Karpas-422 (cell line): ENCODE data around the gene NADK. TPM values are rescaled to one million over a fixed set of nuclear protein-coding genes. Genes with fewer than 3 reads are reported as not detected.
A peak's percentile ranks its signal among the peaks of the same experiment; 100 is the strongest.
"Not testable (repeated sequence)": the region's sequence is repeated elsewhere in the genome, so short reads cannot be mapped to it uniquely, and the experiment has no call there.

ENCODE experiments used
- DNase-seq: peaks from one replicate; pipeline ENCODE4 v3.0.0-alpha.2; 2015
- H2AFZ ChIP-seq: fragments of 200-600 bp; sonication (generic); 2 replicates; pipeline ENCODE4 v1.6.1; 2014; ENCODE audit warnings: antibody characterized with exemption, low read length, mixed read lengths
- H3K27ac ChIP-seq: fragments of 200-600 bp; sonication (generic); 2 replicates; pipeline ENCODE4 v1.5.1; 2014; ENCODE audit warnings: mild to moderate bottlenecking, low read length, moderate library complexity
- H3K27me3 ChIP-seq: fragments of 200-600 bp; sonication (generic); 2 replicates; pipeline ENCODE4 v1.6.1; 2014; ENCODE audit warnings: low read length, mixed read lengths
- H3K36me3 ChIP-seq: fragments of 200-600 bp; sonication (generic); 2 replicates; pipeline ENCODE4 v1.6.1; 2014; ENCODE audit warnings: low read length, mixed read lengths; ENCODE audit not compliant: insufficient read depth
- H3K4me1 ChIP-seq: fragments of 200-600 bp; sonication (generic); 2 replicates; pipeline ENCODE4 v1.6.1; 2014; ENCODE audit warnings: mild to moderate bottlenecking, low read length, mixed read lengths
- H3K4me2 ChIP-seq: fragments of 200-600 bp; sonication (generic); 2 replicates; pipeline ENCODE4 v1.6.1; 2014; ENCODE audit warnings: low read length, low read depth, mild to moderate bottlenecking; ENCODE audit not compliant: poor library complexity, severe bottlenecking
- H3K4me3 ChIP-seq: fragments of 200-600 bp; sonication (generic); 2 replicates; pipeline ENCODE4 v1.5.1; 2014; ENCODE audit warnings: mild to moderate bottlenecking, antibody characterized with exemption, low read length, mixed read lengths
- H3K79me2 ChIP-seq: fragments of 200-600 bp; sonication (generic); 2 replicates; pipeline ENCODE4 v1.6.1; 2014; ENCODE audit warnings: mild to moderate bottlenecking, low read length, mixed read lengths
- H3K9ac ChIP-seq: fragments of 200-600 bp; sonication (generic); 2 replicates; pipeline ENCODE4 v1.6.0; 2014; ENCODE audit warnings: low read length
- H3K9me2 ChIP-seq: fragments of 200-600 bp; sonication (generic), shearing (Covaris generic); replicated peaks from 2 replicates; pipeline ENCODE4 v1.6.0; 2014; ENCODE audit warnings: mild to moderate bottlenecking, low read length, moderate library complexity; ENCODE audit not compliant: insufficient read depth
- H3K9me3 ChIP-seq: fragments of 300-700, 200-600 bp; sonication (generic); 2 replicates; pipeline ENCODE4 v1.6.1; 2014; ENCODE audit warnings: low read length, mixed read lengths
- H4K20me1 ChIP-seq: fragments of 200-600 bp; sonication (generic); 2 replicates; pipeline ENCODE4 v1.6.1; 2014; ENCODE audit warnings: mild to moderate bottlenecking, antibody characterized with exemption, low read length, low read depth; ENCODE audit not compliant: insufficient read depth
- total RNA-seq: library from RNA; depleted of rRNA; stranded (reverse); fragments of >200 nt; shearing (Covaris generic); gene quantifications from 2 replicates; pipeline ENCODE4 v1.2.3, GENCODE V29; 2014; ENCODE audit warnings: low replicate concordance; rRNA removed

The NADK gene
- total RNA-seq, 1 experiment from 2014 or later: 44.3 TPM

GRCh38 chr1:1703796-1704195 lies 74.5 kb downstream of the NADK start:
- no peak overlapping the region for H3K9ac ChIP-seq
- H3K9me3 ChIP-seq: no peaks in the 10 kb centered on the region
- DNase-seq: peak; percentile 28
- no peak overlapping the region for H3K27ac ChIP-seq
- H3K79me2 ChIP-seq: no peaks in the 10 kb centered on the region
- no peaks in the 10 kb centered on the region for H3K9me2 ChIP-seq
- no peak overlapping the region for H3K4me3 ChIP-seq
- H3K4me2 ChIP-seq: no peak overlapping the region
- H3K4me1 ChIP-seq: no peaks in the 10 kb centered on the region
- H4K20me1 ChIP-seq: no peaks in the 10 kb centered on the region
- no peaks in the 10 kb centered on the region for H3K36me3 ChIP-seq
- H3K27me3 ChIP-seq: no peaks in the 10 kb centered on the region
- no peak overlapping the region for H2AFZ ChIP-seq

- not testable (repeated sequence) for H3K27me3 ChIP-seq, H3K36me3 ChIP-seq, H4K20me1 ChIP-seq, H3K4me2 ChIP-seq, DNase-seq, H3K4me3 ChIP-seq, H3K4me1 ChIP-seq, H3K79me2 ChIP-seq, H3K9ac ChIP-seq, H2AFZ ChIP-seq, H3K9me3 ChIP-seq, H3K9me2 ChIP-seq, H3K27ac ChIP-seq
Observed at GRCh38 chr1:1702506-1702905, 75.8 kb downstream of the NADK start.

Other genes starting within 250 kb of the NADK start
- gene TMEM240, start 237.8 kb downstream of the NADK start, total RNA-seq: 2.6 TPM in 1 of 2 replicates, not detected in the other
- 70.9 and 80.6 TPM in 2 replicates for gene SSU72, start 203.6 kb downstream of the NADK start, total RNA-seq
- 0.14 TPM in 1 of 2 replicates, not detected in the other for gene FNDC10, start 178.3 kb downstream of the NADK start, total RNA-seq
- gene MIB2, start 163.0 kb downstream of the NADK start, total RNA-seq: 24.8 and 54.3 TPM in 2 replicates
- 1.3 and 2.7 TPM in 2 replicates for gene MMP23B, start 146.3 kb downstream of the NADK start, total RNA-seq
- 11.4 and 16.1 TPM in 2 replicates for gene CDK11B, start 119.5 kb downstream of the NADK start, total RNA-seq
- 24.9 and 32.9 TPM in 2 replicates for gene SLC35E2B, start 85.7 kb downstream of the NADK start, total RNA-seq
- gene CDK11A, start 54.1 kb downstream of the NADK start, total RNA-seq: 26.2 and 39.6 TPM in 2 replicates
- 65.7 and 93.7 TPM in 2 replicates for gene GNB1, start 112.6 kb upstream of the NADK start, total RNA-seq
- 0.32 TPM in 1 of 2 replicates, not detected in the other for gene CALML6, start 136.8 kb upstream of the NADK start, total RNA-seq
- gene TMEM52, start 140.8 kb upstream of the NADK start, total RNA-seq: not detected in 2 replicates
- not detected in 2 replicates for gene CFAP74, start 225.3 kb upstream of the NADK start, total RNA-seq
- not detected in 2 replicates for gene GABRD, start 240.9 kb upstream of the NADK start, total RNA-seq